K562 (cell line): Measurements from ENCODE around the gene SNAP23.

Experiments used
- MEIS2 ChIP-seq: fragments of 450-650 bp; IDR thresholded peaks from 2 replicates; pipeline ENCODE4 v1.6.1; 2014; ENCODE audit warnings: mild to moderate bottlenecking; ENCODE audit not compliant: partially characterized antibody
- TARDBP ChIP-seq: fragments of 450-650 bp; IDR thresholded peaks from 2 replicates; pipeline ENCODE4 v1.6.1; 2016
- TCF7L2 ChIP-seq: fragments of 150-350 bp; IDR thresholded peaks from 2 replicates; pipeline ENCODE4 v1.6.1; 2016; ENCODE audit warnings: low read depth, mild to moderate bottlenecking, low read length, moderate library complexity
- U2AF2 ChIP-seq: fragments of 200-400 bp; formaldehyde crosslinking; optimal IDR thresholded peaks from 2 replicates; pipeline ENCODE3; 2017; ENCODE audit warnings: low read depth, mild to moderate bottlenecking, low read length
- ZNF184 ChIP-seq: sonication (generic); formaldehyde crosslinking; IDR thresholded peaks from 2 replicates; pipeline ENCODE4 v1.5.0; 2020; ENCODE audit warnings: missing genetic modification reagents
- ZNF263 ChIP-seq: sonication (generic); formaldehyde crosslinking; IDR thresholded peaks from 2 replicates; pipeline ENCODE4 v1.8.0; 2022; ENCODE audit warnings: mild to moderate bottlenecking, missing genetic modification reagents, borderline replicate concordance
- TF ChIP-seq, protein P1 (sequence below): fragments of 250-450 bp; sonication (Bioruptor Pico); IDR thresholded peaks from 2 replicates; pipeline ENCODE4 v1.5.0; 2020; ENCODE audit warnings: mild to moderate bottlenecking
- TF ChIP-seq, protein P2 (sequence below): IDR thresholded peaks from 2 replicates; pipeline ENCODE4 v1.6.1; 2012; ENCODE audit warnings: low read depth, low read length, improper control_type of control experiment, borderline replicate concordance
- TF ChIP-seq, protein P3 (sequence below), 3 experiments: IDR thresholded peaks in 2 of 3; conservative IDR thresholded peaks in 1 of 3; 2 replicates each; pipeline ENCODE4 v1.5.1; 2011 to 2012; ENCODE audit warnings: low read length in 3 of 3, mild to moderate bottlenecking in 3 of 3, control low read depth in 2 of 3, improper control_type of control experiment in 1 of 3, inconsistent platforms in 1 of 3, low read depth in 1 of 3, mixed read lengths in 1 of 3, moderate library complexity in 1 of 3; ENCODE audit not compliant: insufficient read depth in 2 of 3
- TF ChIP-seq, protein P4 (sequence below): fragments of 250-450 bp; sonication (Bioruptor Pico); IDR thresholded peaks from 2 replicates; pipeline ENCODE4 v1.4.0; 2020; ENCODE audit warnings: mild to moderate bottlenecking, moderate library complexity, borderline replicate concordance

DNA sequence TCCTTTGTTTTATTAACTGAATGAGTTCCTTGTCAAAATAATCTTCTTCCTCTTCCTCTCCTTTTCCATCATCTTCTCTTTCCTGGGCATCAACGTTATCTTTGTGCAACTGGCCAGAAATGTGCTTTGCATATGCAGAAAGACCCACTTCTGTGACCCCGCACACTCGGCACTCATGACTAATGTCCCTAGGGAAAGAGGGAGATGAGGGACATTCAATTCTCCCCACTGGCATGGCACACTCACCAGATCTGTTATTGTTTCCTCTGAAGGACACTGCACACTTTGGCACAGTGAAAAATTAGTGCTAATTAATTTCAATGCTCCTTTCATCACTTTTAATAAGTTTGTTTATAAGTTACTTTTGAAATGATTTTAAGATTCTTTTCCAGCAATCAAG, 38.5 kb upstream of the SNAP23 start:
- no peak for TF ChIP-seq ZNF184
- no peak for TF ChIP-seq TCF7L2
- TF ChIP-seq, protein P1, sequence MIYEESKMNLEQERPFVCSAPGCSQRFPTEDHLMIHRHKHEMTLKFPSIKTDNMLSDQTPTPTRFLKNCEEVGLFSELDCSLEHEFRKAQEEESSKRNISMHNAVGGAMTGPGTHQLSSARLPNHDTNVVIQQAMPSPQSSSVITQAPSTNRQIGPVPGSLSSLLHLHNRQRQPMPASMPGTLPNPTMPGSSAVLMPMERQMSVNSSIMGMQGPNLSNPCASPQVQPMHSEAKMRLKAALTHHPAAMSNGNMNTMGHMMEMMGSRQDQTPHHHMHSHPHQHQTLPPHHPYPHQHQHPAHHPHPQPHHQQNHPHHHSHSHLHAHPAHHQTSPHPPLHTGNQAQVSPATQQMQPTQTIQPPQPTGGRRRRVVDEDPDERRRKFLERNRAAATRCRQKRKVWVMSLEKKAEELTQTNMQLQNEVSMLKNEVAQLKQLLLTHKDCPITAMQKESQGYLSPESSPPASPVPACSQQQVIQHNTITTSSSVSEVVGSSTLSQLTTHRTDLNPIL = no peak
- TF ChIP-seq, protein P2, sequence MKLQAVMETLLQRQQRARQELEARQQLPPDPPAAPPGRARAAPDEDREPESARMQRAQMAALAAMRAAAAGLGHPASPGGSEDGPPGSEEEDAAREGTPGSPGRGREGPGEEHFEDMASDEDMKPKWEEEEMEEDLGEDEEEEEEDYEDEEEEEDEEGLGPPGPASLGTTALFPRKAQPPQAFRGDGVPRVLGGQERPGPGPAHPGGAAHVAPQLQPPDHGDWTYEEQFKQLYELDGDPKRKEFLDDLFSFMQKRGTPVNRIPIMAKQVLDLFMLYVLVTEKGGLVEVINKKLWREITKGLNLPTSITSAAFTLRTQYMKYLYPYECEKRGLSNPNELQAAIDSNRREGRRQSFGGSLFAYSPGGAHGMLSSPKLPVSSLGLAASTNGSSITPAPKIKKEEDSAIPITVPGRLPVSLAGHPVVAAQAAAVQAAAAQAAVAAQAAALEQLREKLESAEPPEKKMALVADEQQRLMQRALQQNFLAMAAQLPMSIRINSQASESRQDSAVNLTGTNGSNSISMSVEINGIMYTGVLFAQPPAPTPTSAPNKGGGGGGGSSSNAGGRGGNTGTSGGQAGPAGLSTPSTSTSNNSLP = no peak
- no peak for TF ChIP-seq TARDBP
- TF ChIP-seq, protein P3, sequence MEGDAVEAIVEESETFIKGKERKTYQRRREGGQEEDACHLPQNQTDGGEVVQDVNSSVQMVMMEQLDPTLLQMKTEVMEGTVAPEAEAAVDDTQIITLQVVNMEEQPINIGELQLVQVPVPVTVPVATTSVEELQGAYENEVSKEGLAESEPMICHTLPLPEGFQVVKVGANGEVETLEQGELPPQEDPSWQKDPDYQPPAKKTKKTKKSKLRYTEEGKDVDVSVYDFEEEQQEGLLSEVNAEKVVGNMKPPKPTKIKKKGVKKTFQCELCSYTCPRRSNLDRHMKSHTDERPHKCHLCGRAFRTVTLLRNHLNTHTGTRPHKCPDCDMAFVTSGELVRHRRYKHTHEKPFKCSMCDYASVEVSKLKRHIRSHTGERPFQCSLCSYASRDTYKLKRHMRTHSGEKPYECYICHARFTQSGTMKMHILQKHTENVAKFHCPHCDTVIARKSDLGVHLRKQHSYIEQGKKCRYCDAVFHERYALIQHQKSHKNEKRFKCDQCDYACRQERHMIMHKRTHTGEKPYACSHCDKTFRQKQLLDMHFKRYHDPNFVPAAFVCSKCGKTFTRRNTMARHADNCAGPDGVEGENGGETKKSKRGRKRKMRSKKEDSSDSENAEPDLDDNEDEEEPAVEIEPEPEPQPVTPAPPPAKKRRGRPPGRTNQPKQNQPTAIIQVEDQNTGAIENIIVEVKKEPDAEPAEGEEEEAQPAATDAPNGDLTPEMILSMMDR (IDR thresholded peaks at IDR 0.05 in 2 of 3, conservative IDR thresholded peaks at IDR 0.05 in 1 of 3; ENCODE audit: insufficient read depth in 2 of 3, low read depth in 1 of 3, low read length in 3 of 3) = no peak
- no peak for TF ChIP-seq U2AF2
- TF ChIP-seq ZNF263 (CRISPR knock-in tag) = no peak
- no peak for TF ChIP-seq MEIS2
- TF ChIP-seq, protein P4, sequence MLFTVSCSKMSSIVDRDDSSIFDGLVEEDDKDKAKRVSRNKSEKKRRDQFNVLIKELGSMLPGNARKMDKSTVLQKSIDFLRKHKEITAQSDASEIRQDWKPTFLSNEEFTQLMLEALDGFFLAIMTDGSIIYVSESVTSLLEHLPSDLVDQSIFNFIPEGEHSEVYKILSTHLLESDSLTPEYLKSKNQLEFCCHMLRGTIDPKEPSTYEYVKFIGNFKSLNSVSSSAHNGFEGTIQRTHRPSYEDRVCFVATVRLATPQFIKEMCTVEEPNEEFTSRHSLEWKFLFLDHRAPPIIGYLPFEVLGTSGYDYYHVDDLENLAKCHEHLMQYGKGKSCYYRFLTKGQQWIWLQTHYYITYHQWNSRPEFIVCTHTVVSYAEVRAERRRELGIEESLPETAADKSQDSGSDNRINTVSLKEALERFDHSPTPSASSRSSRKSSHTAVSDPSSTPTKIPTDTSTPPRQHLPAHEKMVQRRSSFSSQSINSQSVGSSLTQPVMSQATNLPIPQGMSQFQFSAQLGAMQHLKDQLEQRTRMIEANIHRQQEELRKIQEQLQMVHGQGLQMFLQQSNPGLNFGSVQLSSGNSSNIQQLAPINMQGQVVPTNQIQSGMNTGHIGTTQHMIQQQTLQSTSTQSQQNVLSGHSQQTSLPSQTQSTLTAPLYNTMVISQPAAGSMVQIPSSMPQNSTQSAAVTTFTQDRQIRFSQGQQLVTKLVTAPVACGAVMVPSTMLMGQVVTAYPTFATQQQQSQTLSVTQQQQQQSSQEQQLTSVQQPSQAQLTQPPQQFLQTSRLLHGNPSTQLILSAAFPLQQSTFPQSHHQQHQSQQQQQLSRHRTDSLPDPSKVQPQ = no peak
